ENCODE results near the gene AACS.
"Not testable (repeated sequence)": the region's sequence is repeated elsewhere in the genome, so short reads cannot be mapped to it uniquely, and the experiment has no call there.

Gene AACS

GRCh38 chr12:125056306-125056705 lies 8.9 kb upstream of the AACS start:
- DNase-seq = no peak

GRCh38 chr12:125057708-125058107 lies 7.5 kb upstream of the AACS start:
- no peak for DNase-seq

- DNase-seq = no peak
These were observed 4.0 kb upstream of the AACS start for GRCh38 chr12:125061229-125061628.

- not testable (repeated sequence) for DNase-seq
These were observed 1.7 kb upstream of the AACS start for GRCh38 chr12:125063522-125063921.

- no peak for DNase-seq
These were observed 743 bp upstream of the AACS start for GRCh38 chr12:125064492-125064891.

GRCh38 chr12:125065919-125066570 lies 810 bp downstream of the AACS start:
- no peak for DNase-seq

GRCh38 chr12:125068391-125068790 lies 3.2 kb downstream of the AACS start:
- DNase-seq = no peak

- peak in 6 of 51 donors; percentile 3 to 17 (median 8) for DNase-seq
These were observed 4.4 kb downstream of the AACS start for GRCh38 chr12:125069616-125070015.

- peak in 8 of 51 donors; percentile 5 to 33 (median 14) for DNase-seq
These were observed 4.9 kb downstream of the AACS start for GRCh38 chr12:125070112-125070511.

GRCh38 chr12:125070661-125071390 lies 5.6 kb downstream of the AACS start:
- no peak for DNase-seq

GRCh38 chr12:125071456-125071855 lies 6.2 kb downstream of the AACS start:
- DNase-seq = peak in 1 of 51 donors; percentile 27

GRCh38 chr12:125072496-125072895 lies 7.3 kb downstream of the AACS start:
- DNase-seq = no peak

GRCh38 chr12:125074294-125074693 lies 9.1 kb downstream of the AACS start:
- not testable (repeated sequence) for DNase-seq

GRCh38 chr12:125076103-125076502 lies 10.9 kb downstream of the AACS start:
- DNase-seq = no peak

GRCh38 chr12:125079084-125079483 lies 13.8 kb downstream of the AACS start:
- no peak for DNase-seq

GRCh38 chr12:125079648-125080645 lies 14.7 kb downstream of the AACS start:
- no peak for DNase-seq

GRCh38 chr12:125081427-125081826 lies 16.2 kb downstream of the AACS start:
- DNase-seq = no peak

- DNase-seq = no peak
These were observed 17.8 kb downstream of the AACS start for GRCh38 chr12:125083072-125083471.

GRCh38 chr12:125088199-125088598 lies 23.0 kb downstream of the AACS start:
- not testable (repeated sequence) for DNase-seq

GRCh38 chr12:125089083-125089482 lies 23.8 kb downstream of the AACS start:
- DNase-seq = no peak

- no peak for DNase-seq
These were observed 24.4 kb downstream of the AACS start for GRCh38 chr12:125089626-125090025.

- no peak for DNase-seq
These were observed 25.2 kb downstream of the AACS start for GRCh38 chr12:125090437-125090836.
